Dermis blood vessel endothelial cell (primary cell): ENCODE results near the gene CNOT4. TPM values are rescaled to one million over a fixed set of nuclear protein-coding genes. Genes with fewer than 3 reads are reported as not detected.

ENCODE experiments used
- DNase-seq: peaks from one replicate; pipeline ENCODE4 v3.0.0; 2010
- total RNA-seq: library from RNA; depleted of rRNA; stranded (reverse); fragments of >200 nt; gene quantifications from 2 replicates; pipeline ENCODE4 v1.2.3, GENCODE V29; 2014

Gene CNOT4
- 4.8 and 6.7 TPM in 2 replicates for total RNA-seq

DNA sequence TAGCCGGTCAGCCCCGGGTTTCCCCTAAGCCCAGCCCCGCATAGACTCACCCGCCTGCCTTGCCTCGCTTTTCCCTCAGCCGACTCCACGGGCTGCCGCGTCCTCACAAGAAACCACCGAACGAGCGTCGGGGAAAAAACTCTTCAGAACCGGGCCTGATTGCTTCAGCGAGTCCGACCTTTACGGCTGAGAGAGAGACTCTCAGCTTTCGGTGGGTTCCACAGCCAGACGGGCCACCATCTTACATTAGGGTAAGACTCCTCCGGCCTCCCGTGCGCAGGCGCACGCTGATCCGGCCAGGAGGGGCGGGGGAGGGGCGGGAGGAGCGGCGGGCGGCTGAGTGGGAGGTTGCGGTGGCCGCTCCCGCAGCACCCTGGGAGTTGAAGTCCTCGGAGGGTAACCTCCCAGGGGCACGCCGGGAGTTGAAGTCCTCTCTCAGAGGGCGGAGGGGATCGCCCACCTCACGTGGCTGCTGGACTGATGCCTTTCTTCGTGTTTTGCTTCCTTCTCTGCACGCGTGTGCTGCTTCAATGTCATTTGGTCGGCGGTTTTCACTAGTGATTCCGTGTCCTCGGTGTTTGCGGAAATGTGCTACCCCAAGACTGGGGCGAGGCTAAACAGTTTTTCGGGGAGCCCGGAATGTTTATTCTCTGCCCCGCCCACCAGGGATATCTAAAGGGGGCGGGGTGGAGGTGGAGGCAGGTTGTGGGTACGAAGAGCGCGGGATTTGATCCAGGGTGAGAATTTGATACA, at the start of gene CNOT4:
Gene CNOT4, minus strand, starts transcription at position 264 of the 753 bp plus-strand sequence. CDS start 71,771 bp downstream, outside the sequence.
- DNase-seq, result peak; percentile 98

GRCh38 chr7:135558881-135559280, 49.0 kb upstream of the CNOT4 start:
- no peak for DNase-seq

GRCh38 chr7:135558337-135558767, 48.5 kb upstream of the CNOT4 start:
- DNase-seq, result peak; percentile 64

DNA sequence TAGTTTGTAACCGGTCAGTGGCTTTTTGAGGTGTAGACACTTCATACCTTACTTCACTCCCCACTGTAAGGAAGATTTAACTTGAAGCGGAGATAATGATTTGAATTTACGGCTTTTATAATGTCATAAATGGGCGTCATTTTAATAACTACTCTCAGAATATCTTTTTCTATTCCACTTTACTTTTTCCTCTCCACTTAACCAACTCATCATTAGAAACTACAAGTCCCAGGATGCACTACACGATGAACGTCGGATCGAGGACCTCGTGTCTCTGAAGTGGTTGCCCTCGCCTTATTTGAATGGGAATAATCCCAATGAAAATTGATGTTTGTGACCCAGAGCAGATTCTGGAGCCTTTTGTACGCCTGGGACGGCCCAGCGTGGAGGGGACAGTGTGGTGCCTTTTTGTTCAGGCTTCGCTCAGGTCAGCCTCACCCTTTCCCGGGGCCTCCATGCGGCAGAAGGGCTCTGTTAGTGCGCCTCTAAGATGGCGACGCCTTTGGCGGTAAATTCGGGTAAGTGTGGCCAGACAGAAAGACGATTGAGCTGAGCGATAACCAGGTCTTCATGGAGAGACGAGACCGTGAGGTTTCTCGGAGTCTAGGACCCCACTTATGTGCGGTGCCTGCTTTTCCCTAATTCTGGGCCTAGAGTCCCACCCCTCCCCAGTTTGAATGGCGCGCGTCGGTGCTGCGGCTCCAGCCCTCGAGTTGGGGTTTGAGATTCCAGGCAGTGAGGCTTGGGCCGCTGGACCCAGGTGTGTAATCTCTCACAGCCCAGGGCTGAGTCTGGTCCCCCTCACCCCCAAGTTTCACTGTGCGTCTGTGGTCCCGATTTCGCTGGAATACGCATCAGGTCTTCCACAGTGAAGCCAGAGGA, 47.8 kb upstream of the CNOT4 start, which contains the start of gene NUP205:
Gene NUP205, plus strand, starts transcription at position 463 of the 882 bp plus-strand sequence. Its CDS starts 28 bp downstream, at position 491.
- peak; percentile 85 for DNase-seq

GRCh38 chr7:135553346-135553745, 43.4 kb upstream of the CNOT4 start:
- DNase-seq, result no peak

GRCh38 chr7:135552148-135552547, 42.2 kb upstream of the CNOT4 start:
- DNase-seq, result no peak

- no peak for DNase-seq
Measured at GRCh38 chr7:135550196-135550595, 40.3 kb upstream of the CNOT4 start.

DNA sequence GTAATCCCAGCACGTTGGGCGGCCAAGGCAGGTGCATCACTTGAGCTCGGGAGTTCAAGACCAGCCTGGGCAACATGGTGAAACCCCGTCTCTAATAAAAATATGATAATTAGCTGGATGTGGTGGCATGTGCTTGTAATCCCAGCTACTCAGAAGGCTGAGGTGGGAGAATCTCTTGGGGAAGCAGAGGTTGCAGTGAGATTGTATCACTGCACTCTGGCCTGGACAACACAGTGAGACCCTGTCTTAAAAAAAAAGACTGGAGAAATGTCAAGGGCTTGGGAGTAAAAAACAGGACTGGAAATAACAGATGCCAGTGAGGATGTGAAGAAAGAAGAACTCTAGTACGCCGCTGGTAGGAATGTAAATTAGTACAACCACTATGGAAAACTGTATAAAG, 31.1 kb upstream of the CNOT4 start:
- no peak for DNase-seq

DNA sequence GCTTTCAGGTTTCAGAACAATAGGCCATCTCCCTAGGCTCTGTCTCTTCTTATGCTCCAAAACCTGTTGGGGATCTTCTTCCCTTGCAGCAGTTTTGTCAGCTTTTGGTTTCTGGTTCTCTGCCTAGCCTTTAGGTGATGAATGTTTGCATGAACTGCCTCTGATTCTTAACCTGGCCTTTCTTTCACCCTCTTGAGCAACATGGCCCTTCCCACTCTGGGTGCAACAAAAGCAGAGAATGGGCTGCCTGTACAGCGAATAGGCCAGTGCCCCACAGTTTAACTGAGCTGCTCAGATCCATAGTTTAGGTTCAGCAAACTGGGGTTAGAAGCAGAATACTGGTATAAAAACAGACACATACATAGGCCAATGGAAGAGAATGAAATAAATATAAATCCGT, 29.7 kb upstream of the CNOT4 start:
- DNase-seq, result no peak

DNA sequence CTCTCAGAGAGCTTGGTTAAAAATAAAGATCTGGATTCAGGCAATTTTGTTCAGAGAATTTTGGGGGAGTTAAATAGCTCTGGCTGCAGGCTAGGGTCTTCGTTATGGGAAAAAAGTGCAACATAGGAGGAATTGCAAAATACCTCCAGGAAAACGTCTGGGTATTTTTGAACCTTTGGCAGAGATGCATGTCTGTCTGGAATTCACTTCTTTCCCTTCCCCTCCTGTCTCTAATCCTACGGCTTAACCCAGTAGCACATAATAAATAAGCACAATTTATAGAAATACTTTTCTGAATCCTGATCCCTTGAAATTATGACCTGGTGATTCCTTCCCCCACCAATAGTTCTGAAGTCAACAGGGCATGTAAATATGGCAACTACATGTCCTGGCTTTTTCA, 28.5 kb upstream of the CNOT4 start:
- no peak for DNase-seq

DNA sequence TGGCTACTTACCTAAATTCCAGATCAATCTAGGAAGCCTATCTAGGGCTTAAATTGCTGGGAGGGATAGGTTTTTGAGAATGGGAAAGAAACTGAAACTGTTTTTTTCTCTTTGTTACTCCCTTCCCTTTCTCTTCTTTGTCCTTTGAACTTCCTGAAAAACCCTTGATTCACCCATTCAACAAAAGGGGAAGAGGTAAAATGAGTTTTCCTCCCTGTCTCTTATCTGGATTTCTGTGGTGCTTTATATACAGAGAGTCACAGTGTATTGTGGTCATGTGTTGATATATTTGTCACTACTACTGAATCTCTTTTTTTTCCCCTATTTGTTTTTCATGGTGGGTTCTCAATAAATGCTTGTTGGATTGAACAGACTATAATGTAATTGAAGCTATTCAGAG, 28.0 kb upstream of the CNOT4 start:
- DNase-seq, result no peak

GRCh38 chr7:135537453-135537852, 27.6 kb upstream of the CNOT4 start:
- DNase-seq, result no peak

DNA sequence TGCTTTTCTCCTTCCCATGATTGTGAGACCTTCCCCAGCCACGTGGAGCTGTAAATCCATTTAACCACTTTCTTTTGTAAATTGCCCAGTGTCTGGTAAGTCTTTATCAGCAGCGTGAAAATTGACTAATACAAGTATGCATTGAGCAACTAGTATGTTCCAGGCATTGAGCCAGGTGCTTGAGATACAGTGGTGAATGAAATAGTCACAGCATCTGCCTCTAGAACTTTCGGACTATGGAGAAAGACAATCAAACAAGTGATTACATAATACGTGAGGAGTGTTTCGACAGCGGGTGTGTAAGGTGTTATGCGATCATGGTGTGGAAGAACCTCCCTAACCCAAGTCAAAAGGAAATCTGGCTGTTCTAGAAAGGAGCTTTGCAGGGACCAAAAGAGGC, 26.2 kb upstream of the CNOT4 start:
- DNase-seq, result no peak

GRCh38 chr7:135527025-135527424, 17.1 kb upstream of the CNOT4 start:
- no peak for DNase-seq

DNA sequence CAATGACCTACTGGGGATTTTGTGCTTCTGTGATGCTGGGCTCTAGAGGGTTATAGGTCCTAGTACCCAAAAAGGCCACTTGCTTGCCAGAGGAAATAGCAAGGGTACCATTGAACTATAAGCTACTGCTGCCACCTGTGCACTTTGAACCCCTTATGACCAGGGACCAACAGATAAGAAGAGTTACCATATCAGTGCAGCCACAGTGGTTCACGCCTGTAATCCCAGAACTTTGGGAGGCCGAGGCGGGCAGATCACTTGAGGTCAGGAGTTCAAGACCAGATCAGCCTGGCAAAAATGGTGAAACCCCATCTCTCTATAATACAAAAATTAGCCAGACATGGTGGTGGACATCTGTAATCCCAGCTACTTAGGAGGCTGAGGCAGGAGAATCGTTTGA, 15.5 kb upstream of the CNOT4 start:
- no peak for DNase-seq

GRCh38 chr7:135523146-135523545, 13.2 kb upstream of the CNOT4 start:
- no peak for DNase-seq

DNA sequence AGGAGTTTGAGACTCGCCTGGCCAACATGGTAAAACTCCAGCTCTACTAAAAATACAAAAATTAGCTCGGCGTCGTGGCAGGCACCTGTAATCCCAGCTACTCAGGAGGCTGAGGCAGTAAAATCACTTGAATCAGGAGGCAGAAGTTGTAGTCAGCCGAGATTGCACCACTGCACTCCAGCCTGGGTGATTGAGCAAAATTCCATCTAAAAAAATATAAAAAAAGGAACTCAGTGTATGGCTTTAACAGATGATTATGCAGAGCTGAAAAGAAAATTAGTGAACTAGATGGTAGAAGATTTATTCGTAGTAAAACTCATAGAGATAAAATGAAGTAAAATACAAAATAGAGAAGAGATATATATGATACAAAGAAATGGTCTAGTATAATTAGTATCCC, 12.6 kb upstream of the CNOT4 start:
- no peak for DNase-seq

DNA sequence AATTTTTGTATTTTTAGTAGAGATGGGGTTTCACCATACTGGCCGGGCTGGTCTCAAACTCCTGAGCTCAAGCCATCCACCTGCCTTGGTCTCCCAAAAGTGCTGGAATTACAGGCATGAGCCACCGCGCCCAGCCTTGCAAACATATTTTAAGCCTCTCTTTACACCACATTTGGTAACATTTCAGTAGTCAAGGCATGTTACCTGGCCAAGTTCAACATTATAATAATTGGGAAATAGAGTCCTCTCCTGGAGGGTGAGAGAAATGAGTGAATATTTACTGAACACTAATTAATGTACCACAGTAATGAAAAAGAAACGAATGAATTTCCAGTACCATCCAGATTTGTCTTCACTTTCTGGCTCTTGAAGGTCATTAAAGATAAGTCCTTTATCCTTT, 10.0 kb upstream of the CNOT4 start:
- no peak for DNase-seq

GRCh38 chr7:135519233-135519688, 9.4 kb upstream of the CNOT4 start:
- peak; percentile 82 for DNase-seq

DNA sequence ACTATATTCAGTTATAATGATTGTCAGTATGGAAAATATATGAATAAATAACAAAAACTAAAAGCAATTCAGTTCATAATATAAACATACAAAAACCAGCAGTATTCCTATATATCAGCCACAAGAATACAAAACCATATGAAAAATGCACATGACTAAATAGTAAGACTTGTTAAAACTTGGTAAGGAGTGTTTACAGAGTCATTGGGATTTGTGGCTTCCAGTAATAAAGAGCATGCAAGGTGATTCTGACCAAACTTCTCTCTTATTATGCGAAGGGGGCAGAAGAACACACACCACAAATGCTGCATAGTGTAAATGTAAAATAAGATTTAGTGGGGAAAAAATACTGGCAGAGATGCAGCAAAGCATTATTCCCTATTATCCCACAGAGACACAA, 8.8 kb upstream of the CNOT4 start:
- no peak for DNase-seq

- DNase-seq, result no peak
Measured at GRCh38 chr7:135517060-135517459, 7.2 kb upstream of the CNOT4 start.

GRCh38 chr7:135514856-135515255, 5.0 kb upstream of the CNOT4 start:
- no peak for DNase-seq

- peak; percentile 82 for DNase-seq
Measured at GRCh38 chr7:135512135-135512887, 2.4 kb upstream of the CNOT4 start.
